Heart left ventricle (tissue), 16 donors: ENCODE measurements around the gene PRKCB. TPM values are rescaled to one million over a fixed set of nuclear protein-coding genes. Genes with fewer than 3 reads are reported as not detected.

ENCODE experiments used
- ATAC-seq, 4 donors: fragments of 200-7000 bp; cut with Tn5 transposase; one replicate each; pipeline ENCODE4 v1.9.1; 2020 to 2022; ENCODE audit warnings: moderate library complexity in 4 of 4, mild to moderate bottlenecking in 3 of 4, moderate number of reproducible peaks in 1 of 4
- DNase-seq, 5 donors: peaks; one replicate each; pipeline ENCODE4 v3.0.0-alpha.2; 2020
- H3K27ac ChIP-seq, 12 donors: fragments of 200-600 bp; sonication (generic) in 4 of 12; one replicate each; pipeline versions ENCODE4 v1.5.0 to v1.8.0; 2016 to 2022; ENCODE audit warnings: mild to moderate bottlenecking in 2 of 12
- H3K27me3 ChIP-seq, 9 donors: fragments of 200-600 bp; sonication (generic) in 2 of 9; one replicate each; pipeline versions ENCODE4 v1.5.1 to v1.8.0; 2016 to 2022; ENCODE audit warnings: mild to moderate bottlenecking in 3 of 9
- H3K36me3 ChIP-seq, 9 donors: fragments of 200-600 bp; sonication (generic) in 2 of 9; one replicate each; pipeline versions ENCODE4 v1.5.0 to v1.8.0; 2018 to 2022; ENCODE audit warnings: mild to moderate bottlenecking in 2 of 9
- H3K4me1 ChIP-seq, 12 donors: fragments of 200-600 bp; sonication (generic) in 4 of 12; one replicate each; pipeline versions ENCODE4 v1.5.0 to v1.8.0; 2016 to 2022; ENCODE audit warnings: mild to moderate bottlenecking in 3 of 12
- H3K4me3 ChIP-seq, 12 donors: fragments of 200-600 bp; sonication (generic) in 4 of 12; one replicate each; pipeline versions ENCODE4 v1.5.0 to v1.8.0; 2017 to 2022; ENCODE audit warnings: mild to moderate bottlenecking in 9 of 12, moderate library complexity in 4 of 12
- H3K9me3 ChIP-seq, 12 donors: fragments of 200-600 bp; sonication (generic) in 4 of 12; one replicate each; pipeline versions ENCODE4 v1.5.0 to v1.8.0; 2016 to 2022; ENCODE audit warnings: mild to moderate bottlenecking in 1 of 12
- CTCF ChIP-seq, 12 donors: fragments of 200-600 bp; sonication (generic) in 4 of 12; IDR thresholded peaks; one replicate each; pipeline versions ENCODE4 v1.5.0 to v1.8.0; 2018 to 2022; ENCODE audit warnings: antibody characterized with exemption in 12 of 12, mild to moderate bottlenecking in 5 of 12
- POLR2A ChIP-seq, 2 donors: fragments of 450-650 bp; IDR thresholded peaks; one replicate each; pipeline ENCODE4 v1.6.1; 2017; ENCODE audit warnings: antibody characterized with exemption in 2 of 2, mild to moderate bottlenecking in 2 of 2, moderate library complexity in 2 of 2
- WGBS, 4 donors: extraction: QIAGEN DNeasy Blood & Tissue Kit in 2 of 4; methylation state at CpG; one replicate each; pipeline versions ENCODE4 v1.1.5 to v1.1.7; 2013 to 2018; 5-methylcytosine and 5-hydroxymethylcytosine counted together
- intact Hi-C, 10 donors: fragments of 100-400 bp; cut with DNase I; formaldehyde crosslinking; loops; one replicate each; pipeline versions ENCODE4 v1.11.1 to v1.14.2; 2022
- polyA plus RNA-seq, 2 donors: library from polyadenylated mRNA; stranded (reverse); fragments of 200-250 nt; gene quantifications; one replicate each; pipeline ENCODE4 v1.2.3, GENCODE V29; 2013
- total RNA-seq, 9 donors: library from RNA; depleted of rRNA in 2 of 9; stranded (reverse); fragments of >200 nt in 2 of 9; fragmentation: NEBNext Ultra II Directional in 3 of 9; extraction: Animal tissue kit (Norgen Biotek cat#: 25700) in 3 of 9; gene quantifications; one replicate each; pipeline versions ENCODE4 v1.1.0 to v1.2.4, GENCODE V29; 2016 to 2023
- donor health status: ischemic (EF 13 %, LVEDD 7.1; RV severe dilation, severe dysfunction).
- donor health status: healthy with polysubstance abuse.
- donor health status: DM: no; HTN: yes; CAD: no.
- donor health status: DM: no; HTN: no; CAD: no.
- donor health status: ischemic (EF 25% LVEDD 6.9; RV normal size, moderate dysfunction).
- donor health status: ischemic (EF 25% LVEDD 5.7; RV mildly dilated, moderate dysfunction).
- donor health status: healthy.
- donor health status: DM: yes; HTN: yes; CAD: no.
- donor health status: ischemic (EF 35%, LVEDD 5.7; RV mildly dilated, moderate dysfunction).
- donor health status: nonischemic (EF 11% LVEDD 7.7; RV severe dilation, severe dysfunction).
- donor health status: DM: yes; HTN: yes; CAD: no.
- donor health status: PGD.
- donor health status: ischemic (EF 29% LVEDD 5.4; RV normal size, mild dysfunction).
- donor health status: nonischemic (EF 23%, LVEDD 6.1; RV moderate dilation, normal function).

The PRKCB gene
- total and polyA plus RNA-seq, 11 donors: 0.30 to 18.4 (median 1.7) TPM

GRCh38 chr16:23953476-23953875 lies 117.7 kb downstream of the PRKCB start:
- Histone ChIP-seq H3K4me3 (no peak overlapping the region), H3K27ac (no peak overlapping the region), H3K36me3 (no peaks in the 10 kb centered on the region), H3K9me3 (no peaks in the 10 kb centered on the region), H3K27me3 (peaks cover 0 to 27% (median 0%) of the 10 kb centered on the region in 9 donors), H3K4me1 (peaks cover 0 to 54% (median 0%) of the 10 kb centered on the region in 12 donors)
- intact Hi-C loops: no loop called here
- WGBS, 4 donors: 77 to 87% (median 85%) methylated on average over 2 of the region's 2 CpGs
- ATAC-seq: no peak
- DNase-seq: no peak
- TF ChIP-seq POLR2A (IDR thresholded peaks at IDR 0.05): no peak
- no peak for TF ChIP-seq CTCF (IDR thresholded peaks at IDR 0.05)

DNA sequence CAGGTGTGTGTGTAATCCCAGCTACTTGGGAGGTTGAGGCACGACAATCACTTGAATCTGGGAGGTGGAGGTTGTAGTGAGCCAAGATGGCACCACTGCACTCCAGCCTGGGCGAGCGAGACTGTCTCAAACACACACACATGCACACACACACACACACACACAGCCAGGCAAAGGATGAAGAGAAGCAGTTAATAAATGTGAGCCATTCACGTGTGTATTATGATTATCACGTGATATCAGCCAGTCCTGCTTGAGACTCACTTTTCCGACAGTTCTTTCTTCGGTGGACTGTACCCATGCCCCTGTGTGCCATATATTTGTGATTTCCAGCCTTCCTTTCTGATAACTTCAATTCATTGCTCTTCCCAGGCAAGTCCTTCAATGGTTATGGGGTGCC lies 119.3 kb downstream of the PRKCB start:
- peaks cover 0 to 27% (median 0%) of the 10 kb centered on the region in 9 donors for H3K27me3 ChIP-seq
- ATAC-seq: no peak
- H3K4me1 ChIP-seq: peaks cover 0 to 55% (median 0%) of the 10 kb centered on the region in 12 donors
- DNase-seq: no peak
- WGBS, 4 donors: 70 to 86% (median 82%) methylated on average over 7 of the region's 7 CpGs
- H3K27ac ChIP-seq: no peak overlapping the region
- no peaks in the 10 kb centered on the region for H3K9me3 ChIP-seq
- no peaks in the 10 kb centered on the region for H3K36me3 ChIP-seq
- H3K4me3 ChIP-seq: no peak overlapping the region
- TF ChIP-seq CTCF (IDR thresholded peaks at IDR 0.05): no peak
- TF ChIP-seq POLR2A (IDR thresholded peaks at IDR 0.05): no peak
- intact Hi-C loops: no loop called here

- WGBS, 4 donors: 46 to 61% (median 53%) methylated on average over 2 of the region's 2 CpGs
- ATAC-seq (no peak), DNase-seq (no peak)
- Histone ChIP-seq H3K27ac (no peak overlapping the region), H3K27me3 (peaks cover 0 to 24% (median 0%) of the 10 kb centered on the region in 9 donors), H3K4me1 (peaks cover 0 to 38% (median 0%) of the 10 kb centered on the region in 12 donors), H3K36me3 (no peaks in the 10 kb centered on the region), H3K9me3 (no peaks in the 10 kb centered on the region), H3K4me3 (no peak overlapping the region)
- TF ChIP-seq CTCF (IDR thresholded peaks at IDR 0.05) (no peak), POLR2A (IDR thresholded peaks at IDR 0.05) (no peak)
- intact Hi-C loops: no loop called here
Observed at GRCh38 chr16:23957287-23957686, 121.5 kb downstream of the PRKCB start.

GRCh38 chr16:23959072-23959751 lies 123.4 kb downstream of the PRKCB start:
- Histone ChIP-seq H3K27ac (peak overlapping the region in 1 of 12 donors; percentile 27), H3K27me3 (peaks cover 0 to 8% (median 0%) of the 10 kb centered on the region in 9 donors), H3K4me1 (peaks cover 0 to 28% (median 0%) of the 10 kb centered on the region in 12 donors), H3K9me3 (no peaks in the 10 kb centered on the region), H3K36me3 (no peaks in the 10 kb centered on the region), H3K4me3 (peak overlapping the region in 1 of 12 donors; percentile 36)
- TF ChIP-seq POLR2A (IDR thresholded peaks at IDR 0.05): no peak
- TF ChIP-seq CTCF (IDR thresholded peaks at IDR 0.05): no peak
- no peak for DNase-seq
- 47 to 54% (median 51%) methylated on average over 11 of the region's 11 CpGs for WGBS, 4 donors
- ATAC-seq: peak in 3 of 4 donors; percentile 47 to 74 (median 52)
- intact Hi-C loops: no loop called here
